Measurements from ENCODE around the gene SDSL.

- TF ChIP-seq CTCF (IDR thresholded peaks at IDR 0.05) (no peak), POLR2A (IDR thresholded peaks at IDR 0.05) (no peak)
These were observed 55.6 kb downstream of the SDSL start for GRCh38 chr12:113477842-113478215.
